HCEC 1CT (cell line): ENCODE measurements around the gene TPX2.
A peak's percentile ranks its signal among the peaks of the same experiment; 100 is the strongest.

Source experiments
- DNase-seq: peaks from one replicate; pipeline ENCODE4 v3.0.0-alpha.2; 2017

Gene TPX2

DNA sequence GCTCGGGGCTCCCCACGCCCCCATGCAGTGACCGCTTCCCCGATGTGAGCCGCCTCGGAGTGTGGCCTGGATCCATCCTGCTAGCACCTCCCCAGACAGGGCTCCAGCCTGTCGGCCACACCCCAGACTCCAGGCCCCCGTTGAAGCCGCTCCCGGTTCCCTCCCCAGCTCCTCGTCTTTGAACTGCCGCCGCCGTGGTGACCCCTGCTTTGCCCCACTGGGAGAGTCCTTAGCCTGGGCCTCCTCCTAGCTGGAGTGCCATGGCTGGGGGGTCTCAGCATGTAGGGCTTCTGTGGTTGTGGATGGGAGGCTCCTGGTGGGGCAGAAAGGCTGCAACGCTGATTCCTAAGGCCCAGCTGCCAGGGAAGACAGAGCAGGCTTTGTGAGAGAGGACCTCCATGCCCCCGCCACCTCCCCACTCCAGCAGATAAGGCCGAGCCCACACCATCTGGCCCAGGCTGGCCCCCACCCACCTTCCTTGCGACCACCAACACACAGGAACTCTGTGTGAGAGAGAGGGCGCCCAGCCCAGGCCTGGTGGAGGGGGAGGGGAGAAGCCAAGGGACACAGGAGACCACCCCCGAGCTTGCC, 94.9 kb downstream of the TPX2 start:
- no peak for DNase-seq

DNA sequence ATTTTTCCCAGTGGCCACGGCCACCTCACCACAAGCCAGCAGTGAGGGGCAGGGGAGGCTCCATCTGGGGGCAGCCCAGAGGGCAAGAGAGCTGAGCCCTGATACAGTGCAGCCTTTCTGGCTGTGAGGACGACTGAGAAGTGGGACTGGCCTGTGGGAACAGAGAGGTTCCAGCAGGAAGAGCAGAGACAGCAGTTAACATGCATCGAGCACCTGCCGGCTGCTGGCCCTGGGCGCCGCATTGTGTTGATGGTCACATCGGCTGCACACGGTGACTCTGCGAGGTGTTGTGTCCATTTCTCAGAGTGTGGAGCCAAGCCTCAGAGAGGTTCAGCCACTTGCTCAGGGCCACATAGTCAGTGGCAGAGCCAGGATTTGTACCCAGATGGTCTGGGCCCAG, 96.5 kb downstream of the TPX2 start:
- no peak for DNase-seq

DNA sequence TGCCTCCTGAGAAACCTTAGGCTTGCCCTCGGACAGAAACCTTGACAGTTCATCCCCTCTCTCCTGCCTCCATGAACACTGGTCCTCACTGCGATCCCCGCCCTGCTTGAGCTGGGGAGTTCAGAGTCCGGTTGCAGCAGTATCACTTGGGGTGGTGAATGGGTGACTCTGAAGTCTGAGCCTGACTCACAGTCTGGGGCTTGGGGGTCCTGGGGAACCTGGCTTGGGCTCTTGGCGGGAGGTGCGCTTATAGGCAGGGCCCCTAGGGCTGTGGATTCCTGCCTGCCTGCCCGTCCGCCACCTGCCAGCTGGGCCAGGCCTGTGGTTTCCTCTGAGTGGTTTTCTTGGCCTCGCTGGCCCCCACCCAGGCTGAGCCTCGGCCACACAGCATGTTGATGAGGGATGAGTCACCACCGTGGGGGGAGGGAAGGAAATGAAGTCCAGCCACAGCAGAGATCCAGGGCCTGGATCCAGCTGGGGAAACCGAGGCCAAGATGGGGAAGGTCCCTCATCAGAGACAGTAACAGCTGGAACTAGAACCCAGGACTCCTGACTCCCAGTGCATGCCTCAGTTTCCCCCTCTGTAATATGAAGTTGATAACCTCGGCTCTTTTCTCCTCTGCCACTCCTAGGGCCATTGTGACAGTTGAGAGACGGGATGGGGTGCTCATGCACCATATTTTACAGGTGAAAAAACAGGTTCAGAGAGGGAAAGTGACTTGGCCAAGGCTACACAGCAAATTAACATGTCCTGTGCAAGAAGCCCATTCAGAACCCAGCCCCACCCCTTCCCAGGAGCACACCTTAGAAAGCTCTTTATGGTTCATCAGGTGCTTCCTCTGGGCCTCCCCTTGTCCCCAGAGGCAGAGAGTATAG, 97.1 kb downstream of the TPX2 start:
- DNase-seq: peak; percentile 91

DNA sequence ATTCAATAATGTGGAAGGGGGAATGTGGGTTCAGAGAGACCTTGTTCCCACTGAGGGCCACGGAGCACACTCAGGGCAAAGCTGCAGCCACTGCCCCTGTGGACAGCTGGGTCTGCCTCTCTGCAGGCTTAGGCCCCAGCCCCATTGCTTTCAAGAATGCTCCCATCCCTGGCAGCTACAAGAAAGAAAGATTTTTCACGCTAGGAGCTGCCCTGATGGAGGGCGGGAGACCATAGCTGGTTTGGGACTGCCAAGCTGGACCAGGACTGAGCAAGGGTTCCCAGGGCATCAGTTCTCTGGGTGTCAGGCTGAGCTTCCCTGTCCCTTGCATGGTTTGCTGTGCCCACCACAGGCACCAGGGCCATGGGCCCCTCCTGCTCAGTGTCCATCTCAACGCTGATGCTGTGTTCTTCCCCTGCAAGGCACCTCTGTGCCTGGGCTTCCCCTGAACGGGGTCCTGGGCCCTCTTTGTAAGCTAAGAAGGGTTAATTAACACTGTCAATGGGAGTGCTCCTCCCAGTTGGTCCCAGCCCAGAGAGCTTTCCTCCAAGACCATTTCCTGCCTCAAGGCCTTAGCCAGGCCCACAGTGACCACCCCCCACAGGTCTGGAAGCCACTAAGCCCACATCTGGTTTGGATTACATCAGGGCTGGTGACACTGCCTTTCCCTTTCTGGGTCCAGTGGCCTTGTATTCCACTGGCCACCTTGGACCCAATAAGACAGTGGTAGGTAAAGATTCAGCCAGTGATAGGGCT, 97.9 kb downstream of the TPX2 start:
- peak; percentile 32 for DNase-seq

DNA sequence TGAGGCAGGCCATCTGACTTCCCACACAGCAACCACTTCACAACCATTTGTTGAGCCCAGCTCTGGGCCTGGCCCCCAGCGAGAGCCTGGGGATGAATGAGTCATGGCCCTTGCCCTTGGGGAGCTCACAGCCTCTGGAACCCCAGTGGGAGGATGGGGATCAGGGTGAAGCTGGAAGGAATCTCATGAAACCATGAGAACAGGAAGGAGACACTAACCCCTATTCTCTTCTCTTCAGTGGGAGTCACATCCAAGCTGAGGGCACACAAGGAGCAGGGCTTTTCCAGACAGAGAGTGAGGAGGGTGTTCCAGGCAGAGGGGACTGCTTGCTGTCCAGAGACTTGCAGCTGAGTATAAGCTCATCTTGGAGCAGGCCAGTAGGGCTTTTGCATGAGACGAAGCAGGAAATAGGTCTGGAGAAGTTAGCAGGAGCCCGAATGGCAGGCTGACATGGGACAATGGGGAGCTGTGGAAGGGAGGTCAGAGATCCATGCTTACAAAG, 98.9 kb downstream of the TPX2 start:
- DNase-seq: peak; percentile 92

DNA sequence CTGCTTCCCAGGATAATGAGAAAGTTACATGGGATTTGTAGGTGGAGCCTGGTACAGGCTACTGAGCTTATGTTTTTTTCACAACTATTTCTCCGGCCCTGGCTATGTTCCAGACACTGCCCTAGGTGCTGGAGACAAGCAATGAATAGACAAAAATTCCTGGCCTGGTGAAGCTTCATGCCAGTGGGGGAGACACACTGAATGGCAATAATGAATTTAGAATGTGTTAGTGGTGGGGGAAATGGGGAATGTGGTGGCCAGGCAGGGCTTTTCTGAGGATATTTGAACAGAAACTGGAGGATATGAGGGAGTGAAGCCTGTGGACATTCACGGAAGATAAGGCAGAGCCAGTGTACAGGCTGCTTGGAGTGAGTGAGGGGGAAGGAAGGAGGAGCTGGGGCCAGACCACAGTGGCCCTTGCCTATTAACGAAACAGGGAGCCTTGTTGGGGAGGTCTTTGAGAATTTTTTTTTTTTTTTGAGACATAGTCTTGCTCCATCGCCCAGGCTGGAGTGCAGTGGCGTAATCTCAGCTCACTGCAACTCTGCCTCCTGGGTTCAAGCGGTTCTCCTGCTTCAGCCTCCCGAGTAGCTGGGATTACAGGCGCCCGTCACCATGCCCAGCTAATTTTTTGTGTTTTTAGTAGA, 99.7 kb downstream of the TPX2 start:
- no peak for DNase-seq

DNA sequence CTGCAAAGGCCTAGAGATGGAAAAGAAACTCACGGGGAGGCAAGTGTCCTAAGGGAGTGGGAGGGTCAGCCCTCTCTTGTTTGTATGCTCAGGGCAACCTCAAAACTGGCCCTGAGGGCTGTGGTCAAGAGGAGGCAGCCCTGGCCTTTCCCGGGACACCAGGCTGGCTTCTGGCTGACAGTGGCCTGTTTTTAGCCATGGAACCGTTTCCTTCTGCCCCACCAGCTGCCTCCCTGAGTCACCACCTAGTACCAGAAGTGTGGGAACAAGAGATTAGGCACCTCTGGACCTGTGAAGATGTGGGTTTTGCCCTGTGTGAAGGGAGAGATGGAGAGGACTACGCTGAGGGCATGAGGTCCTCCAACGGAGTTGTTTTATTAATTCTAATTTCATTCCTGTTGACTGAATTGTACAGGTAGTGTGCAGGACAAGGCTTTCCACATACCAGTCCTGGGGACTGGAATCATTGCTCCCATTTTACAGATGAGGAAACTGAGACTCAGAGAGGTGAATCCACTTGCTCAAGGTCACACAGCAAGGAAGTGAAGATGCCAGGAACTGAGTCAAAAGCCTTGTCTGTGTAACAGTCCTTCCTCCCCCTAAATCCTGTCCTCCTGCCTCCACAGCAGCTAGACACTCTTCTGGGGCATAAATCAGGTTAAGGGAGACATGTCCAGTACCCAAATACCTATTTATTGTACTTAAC, 100.8 kb downstream of the TPX2 start:
- no peak for DNase-seq

DNA sequence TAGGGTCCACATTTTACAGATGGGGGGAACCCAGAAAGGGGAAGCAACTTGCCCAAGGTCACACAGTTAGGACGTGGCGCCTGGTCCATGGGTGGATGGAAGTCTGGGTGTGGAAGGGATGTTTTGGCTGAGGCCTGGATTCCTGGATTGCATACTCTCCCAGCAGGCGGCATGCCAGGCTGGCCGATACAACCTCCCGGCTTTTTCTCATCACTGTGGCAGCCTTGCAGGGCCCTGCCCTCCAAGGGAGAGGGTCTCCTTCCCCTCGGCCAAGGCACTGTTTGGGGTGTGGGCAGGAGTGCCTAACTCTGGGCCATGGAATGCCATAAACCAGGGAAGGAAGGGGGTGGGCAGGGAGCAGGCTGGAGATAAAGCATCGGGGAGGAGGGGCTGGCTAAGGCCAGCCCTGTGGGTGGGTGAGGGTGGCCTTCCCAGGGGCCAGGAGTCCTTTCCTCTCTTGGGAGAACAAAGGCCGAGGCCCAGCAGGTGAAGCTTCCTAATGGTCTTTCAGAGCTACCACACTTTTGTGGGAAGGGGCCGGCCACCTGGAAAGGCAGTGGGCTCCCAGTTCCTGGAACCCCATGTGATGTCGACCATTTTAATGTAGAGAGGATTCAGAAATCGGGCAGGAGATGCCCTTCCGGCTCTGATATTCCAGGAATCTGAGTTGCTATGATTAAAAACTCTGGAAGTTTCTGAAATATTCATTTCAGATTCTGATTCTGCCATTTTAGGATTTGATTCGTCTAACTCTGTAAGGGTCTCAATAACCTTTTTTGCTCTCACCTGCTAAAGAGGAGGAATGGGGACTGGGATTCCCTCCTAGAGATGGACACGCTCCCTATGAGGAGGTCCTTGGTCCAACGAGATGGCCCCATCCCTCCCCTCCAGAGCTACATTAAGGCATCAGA, 102.1 kb downstream of the TPX2 start:
- DNase-seq: no peak

DNA sequence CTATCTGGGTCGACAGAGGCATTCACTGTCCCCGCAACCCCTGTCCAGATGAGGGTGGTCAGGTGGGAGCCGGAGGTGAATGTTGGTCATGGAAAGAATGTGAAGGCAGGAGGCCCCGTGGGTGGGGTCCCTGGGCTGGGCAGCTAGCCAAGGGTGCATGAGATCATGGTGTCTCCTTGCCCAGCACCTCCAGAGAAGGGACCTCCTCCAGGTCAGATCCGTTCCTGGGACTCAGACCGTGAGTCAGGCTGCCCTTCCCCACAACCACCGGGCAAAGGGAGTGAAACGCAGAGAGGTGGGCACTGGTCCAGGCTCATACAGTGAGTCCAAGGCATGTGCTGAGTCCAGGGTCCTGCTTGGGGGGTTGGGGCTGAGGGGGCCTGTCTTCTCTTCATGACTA, 102.8 kb downstream of the TPX2 start:
- no peak for DNase-seq

DNA sequence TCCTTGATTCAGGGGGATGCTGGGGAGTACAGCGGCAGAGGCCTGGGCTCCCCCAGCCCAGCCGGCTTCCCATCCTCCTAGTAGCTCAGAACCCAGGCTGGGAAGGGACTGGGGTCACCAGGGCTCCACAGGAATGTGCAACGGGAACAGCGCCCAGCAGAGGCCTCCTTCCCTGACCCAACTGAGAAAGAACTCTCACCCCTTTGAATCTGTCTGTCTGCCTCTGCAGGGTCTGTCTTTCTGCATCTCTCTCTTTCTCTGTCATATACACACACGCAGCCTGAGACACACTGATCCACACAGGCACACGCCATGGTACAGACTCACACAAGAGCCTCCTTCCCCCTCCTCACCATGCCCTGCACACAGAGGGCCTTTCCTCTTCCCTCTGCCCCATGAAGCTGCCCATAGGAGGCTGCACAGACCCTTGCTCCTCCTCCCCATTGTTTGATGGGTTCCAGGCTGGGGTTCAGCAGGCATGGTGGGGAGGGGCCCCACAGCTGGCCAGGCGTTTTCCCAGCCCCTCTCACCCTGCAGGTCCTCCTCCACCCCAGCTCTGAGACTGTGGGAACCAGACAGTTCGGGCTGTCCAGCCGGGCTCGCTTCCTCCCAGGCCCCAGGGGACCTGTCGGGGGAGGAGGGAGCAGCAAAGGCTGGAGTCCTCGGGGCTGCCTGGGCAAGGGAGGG, 103.5 kb downstream of the TPX2 start:
- DNase-seq: peak; percentile 66

DNA sequence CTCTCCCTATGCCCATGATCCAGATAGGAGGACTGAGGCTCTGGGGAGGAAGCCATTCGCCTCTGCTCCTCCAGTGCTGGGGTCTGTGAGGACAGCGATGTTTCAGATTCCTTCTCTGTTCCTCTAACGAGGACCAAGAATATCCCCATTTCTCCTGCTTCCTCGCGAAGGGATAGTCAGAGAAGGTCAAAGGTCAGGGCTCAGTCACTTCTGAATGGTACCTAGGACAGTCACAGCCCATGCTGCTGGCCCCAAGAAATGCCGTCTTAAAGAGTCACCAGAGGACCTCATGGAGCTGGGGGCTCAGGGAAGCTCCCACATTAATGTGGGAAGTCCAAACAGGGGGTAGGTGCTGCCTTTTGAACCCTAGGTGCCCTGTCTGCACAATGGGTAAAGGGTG, 104.2 kb downstream of the TPX2 start:
- no peak for DNase-seq

DNA sequence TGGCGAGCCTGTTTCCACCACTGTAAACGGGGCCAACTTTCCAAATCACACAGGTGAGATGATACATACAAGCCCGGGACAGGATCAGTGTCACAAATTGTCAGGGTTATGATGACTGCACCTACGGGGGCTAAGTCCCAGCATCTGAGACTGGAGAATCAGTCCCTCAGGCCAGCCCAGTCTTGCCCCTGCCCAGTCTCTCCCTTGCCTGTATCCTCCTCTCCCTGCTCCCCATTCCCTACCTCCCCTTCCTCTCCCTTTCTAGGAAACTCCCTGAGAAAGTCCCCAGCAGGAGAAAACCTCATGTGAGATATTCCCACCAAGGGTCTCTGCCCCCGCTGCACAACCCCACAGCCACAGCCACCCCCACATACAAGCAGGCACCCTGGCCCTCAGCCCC, 104.8 kb downstream of the TPX2 start:
- no peak for DNase-seq

DNA sequence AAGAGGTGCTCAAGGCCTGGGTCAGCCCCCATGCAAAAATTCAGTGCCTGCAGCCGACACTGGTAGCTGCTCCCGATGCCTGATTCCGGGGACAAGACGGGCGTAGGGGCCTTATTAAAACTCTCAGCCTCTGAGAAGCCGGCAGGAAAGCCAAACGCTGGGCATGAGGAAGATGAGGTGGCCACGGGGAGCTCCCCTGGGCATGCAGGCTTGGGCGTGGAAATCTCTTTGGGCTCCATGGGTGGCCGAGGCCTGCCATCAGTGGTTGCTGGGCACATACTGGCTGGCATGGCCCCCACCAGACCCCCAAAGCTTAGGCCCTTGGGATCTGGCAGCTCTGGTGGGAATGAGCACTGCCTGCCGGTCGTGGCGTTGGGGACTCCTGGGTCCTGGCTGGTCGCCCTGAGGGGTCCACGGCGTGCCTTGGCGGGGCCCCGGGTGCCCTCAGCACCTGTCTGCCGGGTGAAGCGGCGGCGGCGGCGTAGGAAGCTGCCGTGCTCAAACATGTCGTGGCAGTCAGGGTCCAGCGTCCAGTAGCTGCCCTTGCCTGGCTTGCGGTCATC, 105.7 kb downstream of the TPX2 start:
- DNase-seq: no peak

DNA sequence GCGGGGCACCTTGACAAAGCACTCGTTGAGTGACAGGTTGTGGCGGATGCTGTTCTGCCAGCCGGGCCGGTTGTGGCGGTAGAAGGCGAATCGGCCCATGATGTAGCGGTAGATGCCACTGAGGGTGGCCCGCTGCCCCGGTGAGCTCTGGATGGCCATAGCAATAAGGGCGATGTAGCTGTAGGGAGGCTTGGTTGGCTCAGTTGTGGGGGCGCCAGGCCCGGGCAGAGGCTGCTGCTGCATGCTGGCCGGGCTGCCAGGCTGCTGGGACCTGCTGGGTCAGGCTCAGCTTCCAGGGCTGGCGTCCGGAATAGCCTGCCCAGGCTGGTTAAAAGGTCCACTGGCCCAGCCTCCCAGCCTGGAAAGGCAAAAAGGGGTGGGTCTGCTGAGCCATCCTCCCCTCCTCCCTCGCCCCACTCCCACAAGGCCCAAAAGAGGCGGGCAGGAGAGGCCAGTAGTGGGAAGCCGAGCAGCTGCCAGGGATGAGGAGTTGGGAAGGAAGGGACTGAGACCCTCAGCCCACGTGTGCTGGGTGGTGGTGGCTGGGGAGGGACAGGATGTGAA, 106.3 kb downstream of the TPX2 start, which contains the start of gene FOXS1:
FOXS1 (minus strand) TSS at position 305 of the 564 bp plus-strand sequence; CDS start at position 243, 62 bp downstream.
- no peak for DNase-seq

DNA sequence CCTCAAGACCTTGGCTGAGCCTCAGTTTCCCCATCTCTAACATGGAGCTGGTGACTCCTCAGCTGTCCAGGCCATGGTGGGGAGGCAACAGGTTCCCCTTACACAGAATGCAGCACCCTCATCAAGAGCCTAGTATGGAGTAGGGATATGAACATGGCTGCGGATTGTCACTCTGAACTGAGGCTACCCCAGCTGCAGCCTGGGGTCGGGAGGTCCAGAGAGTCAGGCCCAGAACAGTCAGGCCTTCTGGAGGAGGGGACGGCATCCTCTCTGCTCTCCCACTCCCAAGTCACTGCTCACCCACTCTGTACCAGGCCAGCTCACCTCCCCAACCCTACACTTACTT, 107.7 kb downstream of the TPX2 start:
- no peak for DNase-seq

DNA sequence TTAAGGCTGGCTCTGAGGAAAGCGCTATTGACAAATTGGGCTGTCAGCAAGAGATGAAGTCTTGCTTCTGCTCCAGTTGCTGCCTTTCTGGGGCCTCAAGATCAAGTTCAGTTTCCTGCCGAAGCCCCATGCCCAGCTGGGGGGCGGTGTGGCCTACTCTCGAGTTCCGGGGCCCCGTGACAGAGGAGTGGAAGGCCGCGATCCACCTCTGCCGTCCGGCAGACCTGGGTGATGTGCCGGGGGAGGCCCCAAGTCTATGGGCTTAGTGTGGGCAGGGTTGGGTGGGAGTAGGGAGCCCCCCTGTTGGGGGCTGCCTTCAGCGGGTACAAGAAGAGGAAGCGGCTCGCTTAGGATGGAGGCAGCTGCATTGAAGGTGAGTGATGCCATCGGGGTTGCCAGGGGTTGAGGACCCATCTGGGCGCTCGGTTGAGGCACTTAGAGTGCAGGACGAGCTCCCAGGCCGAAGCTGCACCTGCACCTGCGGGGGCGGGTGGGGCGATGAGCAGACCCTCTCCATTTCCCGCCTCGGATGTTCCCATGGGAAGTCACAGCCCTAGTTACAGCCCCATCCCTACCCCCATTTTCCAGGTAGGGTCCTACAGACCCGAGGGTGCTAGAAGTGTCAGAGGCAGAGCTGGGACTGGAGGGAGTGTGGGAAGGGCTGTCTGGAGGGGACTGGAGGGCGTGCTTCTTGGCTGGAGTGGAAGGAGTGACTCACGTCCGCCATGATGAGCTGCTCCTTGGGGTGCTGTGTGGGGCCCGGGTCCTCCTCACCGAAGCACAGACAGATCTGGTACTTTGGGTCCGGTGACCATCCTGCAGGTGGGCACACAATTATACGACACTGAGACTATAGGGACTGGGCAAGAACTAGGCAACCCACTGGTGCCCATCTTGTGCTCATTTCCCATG, 109.3 kb downstream of the TPX2 start:
- DNase-seq: no peak

DNA sequence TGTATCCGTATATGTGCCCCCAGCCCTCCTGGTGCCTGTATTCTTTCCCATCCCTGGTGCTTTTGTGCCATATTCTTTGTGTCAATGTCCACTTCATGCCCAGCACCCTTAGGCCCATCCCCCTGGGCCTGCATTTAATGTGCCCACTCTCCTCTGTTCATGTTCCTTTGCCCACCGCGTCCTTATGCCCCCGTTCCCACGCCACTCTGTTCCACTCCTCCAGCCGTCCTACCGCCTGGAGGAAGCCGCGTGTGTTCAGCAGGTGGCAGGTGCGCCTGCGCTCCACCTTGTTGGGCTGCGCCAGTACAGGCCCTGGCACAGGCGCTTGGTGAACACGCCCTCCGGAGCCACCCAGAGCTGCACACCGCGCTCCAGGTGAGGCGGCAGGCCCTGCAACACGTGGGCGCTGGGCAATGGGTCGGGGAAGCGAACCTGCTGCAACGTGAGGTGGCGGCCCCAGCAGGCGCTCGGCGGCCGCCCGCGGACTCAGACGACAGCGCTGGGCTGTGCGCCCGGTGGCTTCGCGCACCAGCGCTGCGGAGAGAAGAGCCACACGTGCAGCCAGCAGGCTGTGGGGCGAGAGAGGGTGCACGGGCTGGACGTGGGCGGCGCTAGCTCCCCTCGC, 110.3 kb downstream of the TPX2 start:
- DNase-seq: no peak
